Fibroblast of lung (primary cell): Measurements from ENCODE around the gene FAM241B.

Source experiments
- EZH2 ChIP-seq: IDR thresholded peaks from 2 replicates; pipeline ENCODE4 v1.5.1; 2012; ENCODE audit warnings: low read length, control low read depth, mild to moderate bottlenecking; ENCODE audit errors: missing control alignments
- TF ChIP-seq, protein P1 (sequence below), 2 donors: IDR thresholded peaks in 1 of 2; conservative IDR thresholded peaks in 1 of 2; 1 replicate in 1 of 2; 2 replicates in 1 of 2; pipeline ENCODE4 v1.5.1; 2011 to 2012; ENCODE audit warnings: low read length in 2 of 2, control low read depth in 1 of 2, inconsistent platforms in 1 of 2, low read depth in 1 of 2, mild to moderate bottlenecking in 1 of 2

DNA sequence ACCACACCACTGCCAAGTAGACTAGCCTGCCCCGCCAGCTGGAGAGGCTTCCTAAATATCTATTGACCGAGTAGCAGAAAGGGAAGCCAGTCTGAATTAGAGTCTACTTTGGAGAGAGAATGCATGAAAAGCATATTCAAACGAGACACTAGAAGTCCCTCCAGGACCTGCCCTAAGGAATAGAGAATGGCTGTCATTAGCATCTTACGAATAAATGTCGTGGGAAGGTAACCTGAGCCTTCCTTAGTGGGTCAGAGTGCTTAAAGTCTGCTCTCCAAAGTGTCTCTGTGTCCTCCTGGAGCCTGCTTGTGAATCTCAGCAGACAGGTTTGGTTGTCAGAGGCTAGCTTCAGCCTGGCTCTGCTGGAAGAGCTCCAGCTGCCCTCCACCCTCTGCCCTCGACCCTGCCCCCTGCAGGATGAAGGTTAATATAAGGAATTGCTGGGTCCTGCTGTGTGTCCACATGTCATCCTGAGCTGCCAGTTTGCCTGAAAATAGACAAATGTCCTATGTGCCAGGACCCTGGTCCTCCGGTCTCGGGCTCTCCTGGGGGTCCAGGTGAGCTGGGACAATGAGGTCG is 33.4 kb downstream of the FAM241B start:
- TF ChIP-seq, protein P1, sequence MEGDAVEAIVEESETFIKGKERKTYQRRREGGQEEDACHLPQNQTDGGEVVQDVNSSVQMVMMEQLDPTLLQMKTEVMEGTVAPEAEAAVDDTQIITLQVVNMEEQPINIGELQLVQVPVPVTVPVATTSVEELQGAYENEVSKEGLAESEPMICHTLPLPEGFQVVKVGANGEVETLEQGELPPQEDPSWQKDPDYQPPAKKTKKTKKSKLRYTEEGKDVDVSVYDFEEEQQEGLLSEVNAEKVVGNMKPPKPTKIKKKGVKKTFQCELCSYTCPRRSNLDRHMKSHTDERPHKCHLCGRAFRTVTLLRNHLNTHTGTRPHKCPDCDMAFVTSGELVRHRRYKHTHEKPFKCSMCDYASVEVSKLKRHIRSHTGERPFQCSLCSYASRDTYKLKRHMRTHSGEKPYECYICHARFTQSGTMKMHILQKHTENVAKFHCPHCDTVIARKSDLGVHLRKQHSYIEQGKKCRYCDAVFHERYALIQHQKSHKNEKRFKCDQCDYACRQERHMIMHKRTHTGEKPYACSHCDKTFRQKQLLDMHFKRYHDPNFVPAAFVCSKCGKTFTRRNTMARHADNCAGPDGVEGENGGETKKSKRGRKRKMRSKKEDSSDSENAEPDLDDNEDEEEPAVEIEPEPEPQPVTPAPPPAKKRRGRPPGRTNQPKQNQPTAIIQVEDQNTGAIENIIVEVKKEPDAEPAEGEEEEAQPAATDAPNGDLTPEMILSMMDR (conservative IDR thresholded peaks at IDR 0.05 in 1 of 2, IDR thresholded peaks at IDR 0.05 in 1 of 2; ENCODE audit: low read depth in 1 of 2, low read length in 2 of 2): no peak
- no peak for TF ChIP-seq EZH2
